Thymus (tissue), 11 donors: Measurements from ENCODE around the gene SLC35G3. TPM values are rescaled to one million over a fixed set of nuclear protein-coding genes. Genes with fewer than 3 reads are reported as not detected.
"Not testable (repeated sequence)": the region's sequence is repeated elsewhere in the genome, so short reads cannot be mapped to it uniquely, and the experiment has no call there.

Experiments used
- DNase-seq, 9 donors: peaks; one replicate each; pipeline ENCODE4 v3.0.0-alpha.2; 2013; ENCODE audit warnings: low spot score in 9 of 9, low read depth in 6 of 9, missing footprints in 1 of 9
- H3K27ac ChIP-seq, 2 donors: one replicate each; pipeline ENCODE4 v1.5.1; 2013; ENCODE audit warnings: control low read depth in 1 of 2, low read depth in 1 of 2, low read length in 1 of 2, mild to moderate bottlenecking in 1 of 2, moderate library complexity in 1 of 2
- H3K27me3 ChIP-seq, 2 donors: one replicate each; pipeline ENCODE4 v1.5.1; 2013; ENCODE audit warnings: low read length in 1 of 2; ENCODE audit not compliant: control insufficient read depth in 2 of 2, insufficient read depth in 1 of 2
- H3K36me3 ChIP-seq, 2 donors: one replicate each; pipeline ENCODE4 v1.5.1; 2013; ENCODE audit warnings: low read length in 1 of 2, mild to moderate bottlenecking in 1 of 2, moderate library complexity in 1 of 2; ENCODE audit not compliant: control insufficient read depth in 2 of 2, insufficient read depth in 2 of 2
- H3K4me1 ChIP-seq, 2 donors: one replicate each; pipeline ENCODE4 v1.5.1; 2013; ENCODE audit warnings: low read length in 2 of 2; ENCODE audit not compliant: control insufficient read depth in 2 of 2, insufficient read depth in 2 of 2
- H3K4me3 ChIP-seq, 2 donors: one replicate each; pipeline ENCODE4 v1.5.1; 2013; ENCODE audit warnings: low read length in 2 of 2, control low read depth in 1 of 2, mild to moderate bottlenecking in 1 of 2
- H3K9me3 ChIP-seq, 2 donors: one replicate each; pipeline ENCODE4 v1.5.1; 2013; ENCODE audit warnings: low read length in 1 of 2, mild to moderate bottlenecking in 1 of 2; ENCODE audit not compliant: control insufficient read depth in 2 of 2, insufficient read depth in 1 of 2
- WGBS: extraction: QIAGEN DNeasy Blood & Tissue Kit; methylation state at CpG from one replicate; pipeline ENCODE4 v1.1.7; 2013; 5-methylcytosine and 5-hydroxymethylcytosine counted together
- polyA plus RNA-seq: library from polyadenylated mRNA; stranded (reverse); fragments of 200-250 nt; gene quantifications from one replicate; pipeline ENCODE4 v1.2.3, GENCODE V29; 2013
- total RNA-seq: library from RNA; stranded (reverse); fragments of 120-200 nt; gene quantifications from one replicate; pipeline ENCODE4 v1.2.4, GENCODE V29; 2013
- donor health status: healthy.

The SLC35G3 gene
- total and polyA plus RNA-seq, 2 donors, result 0.09 TPM; not detected in 1

DNA sequence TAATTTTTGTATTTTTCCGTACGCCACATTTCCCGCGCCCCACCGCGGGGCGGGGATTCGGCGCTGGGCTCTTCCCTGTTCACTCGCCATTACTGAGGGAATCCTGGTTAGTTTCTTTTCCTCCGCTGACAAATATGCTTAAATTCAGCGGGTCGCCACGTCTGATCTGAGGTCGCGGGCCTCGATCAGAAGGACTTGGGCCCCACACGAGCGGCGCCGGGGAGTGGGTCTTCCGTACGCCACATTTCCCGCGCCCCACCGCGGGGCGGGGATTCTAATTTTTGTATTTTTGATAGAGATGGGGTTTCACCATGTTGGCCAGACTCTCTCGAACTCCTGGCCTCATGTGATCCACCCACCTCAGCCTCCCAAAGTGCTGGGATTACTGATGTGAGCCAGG lies 43.1 kb downstream of the SLC35G3 start:
- not testable (repeated sequence) for H3K27ac ChIP-seq, H3K4me3 ChIP-seq, H3K36me3 ChIP-seq, H3K27me3 ChIP-seq, H3K9me3 ChIP-seq, H3K4me1 ChIP-seq
- 96% methylated on average over 29 of the region's 29 CpGs for WGBS
- peak in 1 of 9 donors; percentile 19 for DNase-seq

GRCh38 chr17:35149941-35150340 lies 44.3 kb downstream of the SLC35G3 start:
- no peaks in the 10 kb centered on the region for H3K36me3 ChIP-seq
- peaks cover 0 to 6% of the 10 kb centered on the region in 2 donors for H3K27me3 ChIP-seq
- no peak overlapping the region for H3K27ac ChIP-seq
- H3K4me1 ChIP-seq, result no peaks in the 10 kb centered on the region
- no peaks in the 10 kb centered on the region for H3K9me3 ChIP-seq
- WGBS, result 97% methylated on average over 11 of the region's 11 CpGs
- no peak for DNase-seq
- no peak overlapping the region for H3K4me3 ChIP-seq

DNA sequence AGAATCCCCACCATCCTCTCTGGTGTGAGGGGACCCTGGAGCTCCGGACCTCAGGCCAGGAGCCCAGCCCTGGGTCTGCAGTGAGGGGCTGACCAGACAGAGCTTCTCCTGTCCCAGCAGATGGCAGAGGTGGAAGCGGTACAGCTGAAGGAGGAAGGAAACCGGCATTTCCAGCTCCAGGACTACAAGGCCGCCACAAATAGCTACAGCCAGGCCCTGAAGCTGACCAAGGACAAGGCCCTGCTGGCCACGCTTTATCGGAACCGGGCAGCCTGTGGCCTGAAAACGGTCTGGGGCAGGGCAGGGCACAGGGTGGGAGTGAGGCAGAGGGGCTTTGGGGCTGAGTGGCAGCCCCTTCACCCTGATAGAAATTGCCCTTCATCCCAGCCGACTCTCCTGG lies 46.0 kb downstream of the SLC35G3 start:
- H3K27ac ChIP-seq, result no peak overlapping the region
- no peaks in the 10 kb centered on the region for H3K36me3 ChIP-seq
- H3K4me1 ChIP-seq, result no peaks in the 10 kb centered on the region
- no peak overlapping the region for H3K4me3 ChIP-seq
- no peaks in the 10 kb centered on the region for H3K9me3 ChIP-seq
- H3K27me3 ChIP-seq, result peaks cover 0 to 6% of the 10 kb centered on the region in 2 donors
- DNase-seq, result no peak
- 92% methylated on average over 9 of the region's 9 CpGs for WGBS

GRCh38 chr17:35147375-35147905 lies 46.8 kb downstream of the SLC35G3 start, which contains the start of gene UNC45B:
TSS of gene UNC45B (plus strand) at chr17:35147817. CDS start at chr17:35148264, 447 bp downstream.
- Histone ChIP-seq H3K27ac (no peak within 1 kb of the TSS), H3K4me3 (no peak within 1 kb of the TSS), H3K36me3 (no peaks in the 10 kb centered on the region), H3K9me3 (no peaks in the 10 kb centered on the region), H3K4me1 (peaks cover 0 to under 1% of the 10 kb centered on the region in 2 donors), H3K27me3 (peaks cover 0 to 6% of the 10 kb centered on the region in 2 donors)
- WGBS, result 92% methylated on average over 4 of the region's 4 CpGs
- DNase-seq, result no peak

- Histone ChIP-seq H3K27ac (no peak overlapping the region), H3K4me3 (no peak overlapping the region), H3K9me3 (no peaks in the 10 kb centered on the region), H3K27me3 (peaks cover 0 to 6% of the 10 kb centered on the region in 2 donors), H3K4me1 (peaks cover 0 to 3% of the 10 kb centered on the region in 2 donors), H3K36me3 (no peaks in the 10 kb centered on the region)
- no peak for DNase-seq
- 95% methylated on average over 4 of the region's 4 CpGs for WGBS
Measured at GRCh38 chr17:35146214-35146833, 47.9 kb downstream of the SLC35G3 start.

DNA sequence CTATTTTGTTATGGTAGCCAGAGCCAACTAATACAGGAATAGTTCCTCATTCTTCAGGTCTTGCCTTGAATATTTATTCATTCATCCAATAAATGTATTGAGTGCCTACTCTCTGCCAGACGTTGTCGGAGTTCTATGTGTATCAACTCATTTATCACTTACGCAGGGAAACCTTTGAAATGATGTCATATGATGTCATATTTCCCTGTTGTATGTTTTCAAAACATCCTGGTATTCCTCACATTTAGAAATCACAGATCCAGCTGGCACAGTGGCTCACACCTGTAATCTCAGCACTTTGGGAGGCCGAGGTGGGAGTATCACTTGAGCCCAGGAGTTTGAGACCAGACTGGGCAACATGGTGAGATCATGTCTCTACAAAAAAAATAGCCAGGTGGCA lies 49.4 kb downstream of the SLC35G3 start:
- no peak overlapping the region for H3K4me3 ChIP-seq
- WGBS, result 96% methylated on average over 4 of the region's 4 CpGs
- peaks cover 0 to 2% of the 10 kb centered on the region in 2 donors for H3K36me3 ChIP-seq
- no peak overlapping the region for H3K27ac ChIP-seq
- DNase-seq, result no peak
- peaks cover 2 to 7% of the 10 kb centered on the region in 2 donors for H3K4me1 ChIP-seq
- peaks cover 0 to 6% of the 10 kb centered on the region in 2 donors for H3K27me3 ChIP-seq
- H3K9me3 ChIP-seq, result no peaks in the 10 kb centered on the region

Other genes with a start within 250 kb of the SLC35G3 start
- 1.3 TPM for gene CCT6B, start 232.9 kb downstream of the SLC35G3 start, total RNA-seq
- 4.0 TPM for gene CCT6B, start 232.9 kb downstream of the SLC35G3 start, polyA plus RNA-seq
- gene ZNF830, start 232.9 kb downstream of the SLC35G3 start, total RNA-seq, result 21.9 TPM
- gene ZNF830, start 232.9 kb downstream of the SLC35G3 start, polyA plus RNA-seq, result 30.3 TPM
- 18.8 TPM for gene LIG3, start 213.9 kb downstream of the SLC35G3 start, total RNA-seq
- 7.6 TPM for gene LIG3, start 213.9 kb downstream of the SLC35G3 start, polyA plus RNA-seq
- gene RFFL, start 130.7 kb downstream of the SLC35G3 start, total RNA-seq, result 17.6 TPM
- 16.5 TPM for gene RFFL, start 130.7 kb downstream of the SLC35G3 start, polyA plus RNA-seq
- gene RAD51D, start 74.5 kb downstream of the SLC35G3 start, total RNA-seq, result 7.7 TPM
- 5.9 TPM for gene RAD51D, start 74.5 kb downstream of the SLC35G3 start, polyA plus RNA-seq
- gene FNDC8, start 72.8 kb downstream of the SLC35G3 start, total RNA-seq, result not detected
- gene FNDC8, start 72.8 kb downstream of the SLC35G3 start, polyA plus RNA-seq, result 0.02 TPM
- 11.2 TPM for gene NLE1, start 52.1 kb downstream of the SLC35G3 start, total RNA-seq
- 4.9 TPM for gene NLE1, start 52.1 kb downstream of the SLC35G3 start, polyA plus RNA-seq
- gene UNC45B, start 46.6 kb downstream of the SLC35G3 start, total RNA-seq, result 0.76 TPM
- gene UNC45B, start 46.6 kb downstream of the SLC35G3 start, polyA plus RNA-seq, result 0.27 TPM
- gene SLFN5, start 48.7 kb upstream of the SLC35G3 start, total RNA-seq, result 63.5 TPM
- gene SLFN5, start 48.7 kb upstream of the SLC35G3 start, polyA plus RNA-seq, result 24.8 TPM
- 34.7 TPM for gene SLFN11, start 179.2 kb upstream of the SLC35G3 start, total RNA-seq
- 9.4 TPM for gene SLFN11, start 179.2 kb upstream of the SLC35G3 start, polyA plus RNA-seq
- 9.7 TPM for gene SLFN12, start 238.1 kb upstream of the SLC35G3 start, total RNA-seq
- 3.4 TPM for gene SLFN12, start 238.1 kb upstream of the SLC35G3 start, polyA plus RNA-seq